ENCODE data around the gene CYP21A2.
"Not testable (repeated sequence)": the region's sequence is repeated elsewhere in the genome, so short reads cannot be mapped to it uniquely, and the experiment has no call there.

Gene CYP21A2

DNA sequence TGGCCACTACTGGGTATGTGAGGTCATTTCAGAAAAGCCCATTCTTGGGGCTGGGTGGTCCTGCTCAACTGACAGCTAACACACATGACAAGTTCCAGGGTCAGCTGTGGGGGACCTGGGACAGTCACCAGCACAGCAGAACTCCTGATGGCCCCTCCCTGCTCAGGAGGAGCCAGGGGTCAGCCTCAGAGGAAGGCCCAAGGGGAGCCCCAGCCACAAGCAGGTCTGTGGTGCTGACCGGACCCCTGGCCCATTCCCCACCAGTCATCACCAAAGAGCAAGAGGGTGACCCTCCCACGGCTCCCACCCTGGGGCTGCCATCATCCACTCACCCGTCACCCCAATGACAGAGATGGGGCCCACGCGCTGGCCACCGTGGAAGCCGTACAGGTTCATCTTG, 18.0 kb downstream of the CYP21A2 start:
- no peak for FAIRE-seq

DNA sequence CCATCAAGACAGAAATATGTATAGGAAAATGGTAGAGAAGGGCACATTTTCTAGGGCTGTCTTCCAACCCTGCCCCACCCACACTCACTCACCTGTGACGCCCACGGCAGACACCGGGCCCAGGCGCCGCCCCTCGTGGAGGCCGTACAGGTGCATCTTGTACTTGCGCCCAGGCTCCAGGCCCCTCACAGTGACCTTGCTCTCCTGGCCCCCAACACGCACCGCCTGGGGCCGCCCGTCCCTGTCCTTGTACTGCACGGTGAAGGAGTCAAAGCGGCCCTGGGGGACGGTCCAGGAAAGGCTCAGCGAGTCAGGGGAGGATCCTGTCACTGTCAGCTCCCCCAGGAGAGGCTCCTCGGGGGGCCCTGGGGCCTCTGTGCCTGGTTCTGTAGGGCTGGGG, 19.8 kb downstream of the CYP21A2 start:
- FAIRE-seq, result no peak

DNA sequence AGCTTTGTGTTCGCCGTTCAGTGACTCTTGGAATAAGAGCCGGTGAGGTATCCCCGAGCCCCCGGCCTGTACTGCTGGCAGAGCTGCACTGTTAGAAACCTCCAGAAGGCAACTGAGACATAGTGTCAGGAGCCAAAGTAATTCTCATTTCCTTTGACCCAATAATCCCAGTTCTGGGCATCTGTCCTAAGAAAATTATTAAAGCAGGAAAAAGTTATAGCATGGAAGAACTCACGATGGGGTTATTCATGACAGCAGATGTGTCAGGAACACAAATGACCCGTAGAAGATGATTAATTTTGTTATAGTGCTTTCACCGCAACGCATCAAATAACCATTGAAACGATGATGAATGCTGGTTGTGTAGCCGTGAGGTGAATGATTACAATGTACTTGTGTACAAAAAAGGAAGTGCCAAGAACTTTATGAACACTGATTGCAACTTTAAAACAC, 20.3 kb downstream of the CYP21A2 start:
- FAIRE-seq, result no peak

DNA sequence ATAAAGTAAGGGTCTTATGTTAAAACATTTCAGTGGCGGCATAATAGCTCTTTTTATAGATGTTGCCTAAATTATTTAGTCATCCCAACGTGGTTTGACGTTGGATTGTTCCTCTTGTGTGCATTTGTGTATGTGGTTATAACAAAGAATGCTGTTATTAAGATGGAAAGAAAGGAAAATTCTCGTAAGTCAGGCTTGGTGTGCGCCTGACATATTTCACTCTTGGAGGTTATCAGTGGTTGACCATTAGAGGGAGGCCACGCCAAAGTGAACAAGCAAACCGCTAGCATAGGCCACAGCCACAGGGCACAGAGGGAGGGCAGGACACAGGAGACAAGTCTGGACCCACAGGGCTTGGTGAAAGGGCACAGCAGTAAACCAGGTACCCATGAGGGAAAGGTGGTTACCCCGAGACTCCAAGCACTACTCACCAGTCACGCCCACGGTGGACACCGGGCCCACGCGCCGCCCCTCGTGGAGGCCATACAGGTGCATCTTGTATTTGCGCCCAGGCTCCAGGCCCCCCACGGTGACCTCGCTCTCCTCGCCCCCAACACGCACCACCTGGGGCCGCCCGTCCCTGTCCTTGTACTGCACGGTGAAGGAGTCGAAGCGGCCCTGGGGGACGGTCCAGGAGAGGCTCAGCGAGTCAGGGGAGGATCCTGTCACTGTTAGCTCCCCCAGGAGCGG, 22.9 kb downstream of the CYP21A2 start:
- FAIRE-seq, result no peak

DNA sequence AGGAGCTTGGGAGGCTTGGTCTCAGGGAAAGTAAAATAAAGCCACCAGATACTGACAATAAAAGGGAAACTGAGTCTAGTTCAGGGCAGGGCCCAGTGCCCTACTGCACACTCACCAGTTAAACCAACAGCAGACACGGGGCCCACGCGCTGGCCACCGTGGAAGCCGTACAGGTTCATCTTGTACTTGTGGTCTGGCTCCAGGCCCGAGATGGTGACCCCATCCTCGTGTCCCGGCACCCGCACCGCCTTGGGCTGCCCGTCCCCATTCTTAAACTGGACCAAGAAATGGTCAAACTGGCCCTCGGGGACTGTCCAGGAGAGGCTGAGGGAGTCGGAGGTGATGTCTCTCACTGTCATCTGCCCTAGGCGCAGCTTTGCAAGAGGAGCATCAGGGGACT, 26.5 kb downstream of the CYP21A2 start:
- FAIRE-seq, result no peak

DNA sequence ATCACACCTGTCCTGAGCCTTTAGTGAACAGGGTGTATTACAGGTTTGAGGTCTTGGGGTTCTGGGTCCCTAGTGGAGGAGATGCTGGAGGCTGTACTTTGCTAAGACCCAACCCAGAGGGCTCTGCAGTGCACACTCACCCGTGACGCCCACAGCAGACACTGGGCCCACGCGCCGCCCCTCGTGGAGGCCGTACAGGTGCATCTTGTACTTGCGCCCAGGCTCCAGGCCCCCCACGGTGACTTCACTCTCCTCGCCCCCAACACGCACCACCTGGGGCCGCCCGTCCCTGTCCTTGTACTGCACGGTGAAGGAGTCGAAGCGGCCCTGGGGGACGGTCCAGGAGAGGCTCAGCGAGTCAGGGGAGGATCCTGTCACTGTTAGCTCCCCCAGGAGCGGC, 29.3 kb downstream of the CYP21A2 start:
- not testable (repeated sequence) for FAIRE-seq

DNA sequence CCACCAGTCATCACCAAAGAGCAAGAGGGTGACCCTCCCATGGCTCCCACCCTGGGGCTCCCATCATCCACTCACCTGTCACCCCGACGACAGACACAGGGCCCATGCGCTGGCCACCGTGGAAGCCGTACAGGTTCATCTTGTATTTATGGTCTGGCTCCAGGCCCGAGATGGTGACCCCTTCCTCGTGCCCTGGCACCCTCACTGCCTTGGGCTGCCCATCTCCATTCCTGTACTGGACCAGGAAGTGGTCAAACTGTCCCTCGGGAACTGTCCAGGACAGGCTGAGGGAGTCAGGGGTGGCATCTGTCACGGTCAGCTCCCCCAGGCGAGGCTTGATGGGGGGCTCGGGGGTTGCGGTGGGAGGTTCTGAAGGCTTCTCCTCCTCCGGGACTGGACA, 30.1 kb downstream of the CYP21A2 start:
- not testable (repeated sequence) for FAIRE-seq

DNA sequence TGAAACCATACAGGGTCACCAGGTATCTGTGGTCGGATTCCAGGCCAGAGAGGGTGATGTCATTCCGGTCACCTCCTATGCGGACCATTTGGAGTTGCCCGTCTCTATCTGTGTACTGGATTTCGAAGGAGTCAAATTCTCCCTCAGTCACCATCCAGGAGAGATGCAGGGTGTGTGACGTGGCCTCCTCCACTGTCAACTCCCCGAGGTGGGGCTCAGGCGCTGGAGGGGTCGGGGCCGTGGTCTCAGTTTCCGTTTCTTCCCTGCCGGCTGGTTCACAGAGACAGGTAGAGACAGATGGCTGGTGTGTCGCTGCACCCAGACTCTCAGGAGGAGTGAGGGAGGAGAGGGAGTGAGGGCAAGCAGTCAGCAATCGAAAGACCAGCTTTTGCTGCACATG, 30.7 kb downstream of the CYP21A2 start:
- no peak for FAIRE-seq

- FAIRE-seq, result no peak
Observed at GRCh38 chr6:32069460-32069859, 31.2 kb downstream of the CYP21A2 start.

DNA sequence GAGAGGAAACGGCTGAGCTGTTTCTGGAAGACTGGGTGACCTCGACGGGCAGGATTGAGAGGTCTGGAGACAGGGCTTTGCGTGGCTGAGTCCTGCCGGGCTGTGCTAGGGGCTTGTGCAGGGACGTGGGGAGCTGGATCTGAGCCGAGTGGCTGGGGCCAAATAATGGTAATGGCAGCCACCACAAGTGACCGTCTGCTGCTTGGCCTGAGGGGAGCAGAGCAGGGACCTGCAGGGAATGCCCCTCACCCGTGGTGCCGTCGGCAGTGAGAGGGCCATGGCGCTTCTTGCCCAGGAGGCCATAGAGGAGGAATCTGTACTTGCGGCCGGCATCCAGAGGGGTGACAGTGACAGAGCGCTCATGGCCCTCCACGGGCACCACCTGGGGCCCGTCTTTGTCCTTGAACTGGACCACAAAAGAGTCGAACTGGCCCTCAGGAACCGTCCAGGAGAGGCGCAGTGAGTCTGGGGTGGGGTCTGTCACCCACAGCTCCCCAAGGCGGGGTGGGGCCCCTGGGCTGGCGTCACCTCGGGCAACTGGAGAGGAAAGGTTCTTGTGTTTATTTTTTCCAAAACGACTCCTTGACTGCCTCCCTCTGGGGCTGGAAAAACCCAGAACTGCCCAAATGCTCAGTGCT, 31.8 kb downstream of the CYP21A2 start:
- no peak for FAIRE-seq

DNA sequence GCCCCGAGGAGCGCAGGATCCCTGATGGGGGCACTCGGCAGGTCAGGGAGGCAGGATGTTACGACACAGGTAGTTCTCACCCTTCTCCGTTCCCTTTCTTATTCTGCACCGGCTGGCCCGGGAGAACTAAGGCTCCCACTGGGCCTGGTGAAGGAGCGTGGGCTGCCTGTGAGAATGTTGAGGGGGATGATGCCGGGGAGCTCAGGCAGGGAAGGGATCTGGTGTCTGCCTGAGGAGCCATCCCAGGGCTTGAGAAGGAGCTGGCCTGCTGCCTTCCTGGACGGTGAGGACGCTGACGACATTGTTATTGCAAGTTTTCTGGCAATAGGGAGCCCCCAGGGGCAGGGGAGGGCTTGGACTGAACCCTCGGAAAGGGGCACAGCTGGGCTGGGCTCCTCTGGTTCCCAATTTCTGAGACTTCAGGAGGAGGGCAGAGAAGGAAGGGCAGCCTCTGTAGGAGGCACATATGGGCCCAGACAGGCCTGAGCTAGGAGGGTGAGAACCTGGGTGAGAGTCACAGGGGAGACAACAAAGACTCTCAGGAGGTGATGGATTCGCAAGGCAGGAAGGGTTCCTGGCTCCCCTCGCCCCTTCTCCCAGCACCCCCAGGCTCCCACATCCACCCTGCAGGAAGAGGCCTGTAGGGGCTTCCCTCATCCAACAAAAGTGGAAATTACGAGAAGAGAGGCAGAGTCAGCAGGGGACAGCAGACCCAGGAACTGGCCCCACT, 32.8 kb downstream of the CYP21A2 start:
- no peak for FAIRE-seq

DNA sequence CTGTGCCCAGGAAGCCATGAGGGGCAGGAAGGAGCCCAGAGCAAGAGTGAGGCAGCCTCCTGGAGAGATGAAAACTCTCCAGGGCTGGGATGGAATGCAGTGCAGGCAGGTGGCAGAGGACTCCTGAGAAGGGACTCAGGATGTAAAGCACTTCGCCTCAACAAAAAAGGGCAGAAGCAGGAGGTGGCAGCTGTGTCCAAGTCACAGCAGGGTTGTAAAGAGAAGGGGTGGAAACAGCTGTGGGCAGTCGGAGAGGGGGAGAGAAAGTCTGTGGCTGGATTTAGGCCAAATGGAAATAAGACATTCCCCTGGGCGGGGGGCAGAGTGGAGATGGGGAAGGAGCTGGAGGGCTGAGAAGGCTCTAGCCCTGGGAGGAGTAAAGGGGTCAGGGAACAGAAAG, 34.9 kb downstream of the CYP21A2 start:
- FAIRE-seq, result no peak

- FAIRE-seq, result no peak
Observed at GRCh38 chr6:32073613-32074012, 35.4 kb downstream of the CYP21A2 start.

- FAIRE-seq, result no peak
Observed at GRCh38 chr6:32074996-32075532, 36.8 kb downstream of the CYP21A2 start.

GRCh38 chr6:32075781-32076180, 37.6 kb downstream of the CYP21A2 start:
- no peak for FAIRE-seq

- no peak for FAIRE-seq
Observed at GRCh38 chr6:32076321-32076809, 38.1 kb downstream of the CYP21A2 start.

GRCh38 chr6:32079566-32080290, 41.5 kb downstream of the CYP21A2 start:
- FAIRE-seq, result no peak

DNA sequence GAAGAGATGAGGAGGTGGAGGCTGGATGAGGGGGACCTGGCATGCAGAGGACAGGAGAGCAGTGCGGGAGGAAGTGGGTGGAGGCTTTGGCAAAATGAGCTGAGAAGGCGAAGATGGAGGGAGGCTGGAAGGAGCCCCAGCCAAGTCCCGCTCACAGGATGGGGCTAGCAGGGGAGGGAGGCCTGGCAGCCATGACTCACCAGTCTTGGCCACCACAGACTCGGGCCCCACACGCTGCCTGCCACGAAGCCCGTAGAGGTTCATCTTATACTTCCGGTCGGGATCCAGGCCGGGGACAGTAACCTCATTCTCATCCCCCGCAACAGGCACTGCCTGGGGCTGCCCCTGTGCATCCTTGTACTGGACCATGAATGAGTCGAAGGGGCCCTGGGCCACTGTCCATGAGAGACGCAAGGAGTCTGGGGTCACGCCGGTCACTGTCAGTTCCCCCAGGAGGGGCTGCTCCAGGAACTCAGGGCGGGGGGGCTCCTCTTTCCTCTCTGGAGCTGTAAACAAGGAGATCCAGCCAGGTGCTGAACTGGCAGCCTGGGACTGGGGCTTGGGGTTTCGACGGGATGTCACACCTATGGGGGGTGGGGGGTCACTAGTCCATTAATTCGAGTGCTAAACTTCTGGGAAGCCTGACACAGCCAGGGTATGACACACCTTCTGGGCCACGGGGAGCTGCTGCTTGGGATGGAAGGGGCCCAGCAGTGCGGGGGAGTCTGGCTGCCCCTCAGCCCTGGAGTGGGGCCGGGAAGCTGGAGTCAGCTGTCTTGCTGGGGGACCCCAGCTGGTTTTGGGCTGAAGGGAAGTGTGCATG, 43.2 kb downstream of the CYP21A2 start:
- FAIRE-seq, result no peak

DNA sequence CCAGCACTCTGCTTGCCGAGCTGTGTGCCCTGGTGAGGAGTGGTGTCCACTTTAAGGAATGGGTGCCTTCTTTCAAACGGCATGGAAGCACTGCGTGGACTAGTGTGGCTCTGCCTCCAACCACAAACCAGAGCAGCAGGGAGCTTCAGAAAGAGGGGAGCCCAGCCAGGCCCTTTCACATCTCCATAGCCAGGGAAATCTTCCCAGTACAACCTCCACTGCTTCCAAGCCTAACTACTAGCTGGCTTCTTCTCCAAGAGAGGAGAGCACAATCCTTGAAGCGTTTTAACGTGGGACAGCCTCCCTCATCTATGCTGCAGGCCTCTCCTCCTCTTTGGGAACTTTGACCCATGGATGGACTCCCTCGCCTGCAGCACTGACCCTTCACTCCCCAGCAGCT, 44.3 kb downstream of the CYP21A2 start:
- no peak for FAIRE-seq

GRCh38 chr6:32082935-32083334, 44.7 kb downstream of the CYP21A2 start:
- FAIRE-seq, result no peak

GRCh38 chr6:32083812-32084768, 45.9 kb downstream of the CYP21A2 start:
- no peak for FAIRE-seq
